ENCODE measurements around the gene ZNF57. TPM values are rescaled to one million over a fixed set of nuclear protein-coding genes. Genes with fewer than 3 reads are reported as not detected.
A peak's percentile ranks its signal among the peaks of the same experiment; 100 is the strongest.

Gene ZNF57
- total and polyA plus RNA-seq, 9 of the 15 experiments (the other 6 are each of a cell fraction or from before 2014, with no cell fraction given), result 3.9 to 13.5 (median 7.8) TPM

GRCh38 chr19:2900296-2901252 is at the start of gene ZNF57 (continued):
- no peak for TF ChIP-seq HEY1 (CRISPR knock-in tag; IDR thresholded peaks at IDR 0.05; ENCODE audit: borderline replicate concordance)
- no peak for TF ChIP-seq ERF (CRISPR knock-in tag; IDR thresholded peaks at IDR 0.05)
- TF ChIP-seq POLR3G (IDR thresholded peaks at IDR 0.05; ENCODE audit: extremely low read depth, insufficient read length, insufficient replicate concordance), result no peak
- peak; percentile 41; the same call in 1 of the 2 replicates for TF ChIP-seq OTX1 (CRISPR knock-in tag; IDR thresholded peaks at IDR 0.05)
- no peak for TF ChIP-seq ZNF444 (CRISPR knock-in tag; IDR thresholded peaks at IDR 0.05)
- TF ChIP-seq NUFIP1 (IDR thresholded peaks at IDR 0.05; ENCODE audit: partially characterized antibody), result no peak
- no peak for TF ChIP-seq PRPF4 (IDR thresholded peaks at IDR 0.05; ENCODE audit: insufficient read depth, low read depth, low read length, poor library complexity, severe bottlenecking)
- TF ChIP-seq ZSCAN29 (IDR thresholded peaks at IDR 0.05), result no peak
- TF ChIP-seq POLR2H (tag; IDR thresholded peaks at IDR 0.05; ENCODE audit: low read depth), result no peak
- no peak for TF ChIP-seq ARHGAP35 (IDR thresholded peaks at IDR 0.05; ENCODE audit: partially characterized antibody)
- TF ChIP-seq MCM3 (IDR thresholded peaks at IDR 0.05), result no peak
- no peak for TF ChIP-seq HDGF (IDR thresholded peaks at IDR 0.05)
- no peak for TF ChIP-seq KLF16 (IDR thresholded peaks at IDR 0.05)
- no peak for TF ChIP-seq MITF (IDR thresholded peaks at IDR 0.05)
- TF ChIP-seq NR1H2 (CRISPR knock-in tag; IDR thresholded peaks at IDR 0.05), result no peak
- TF ChIP-seq PCBP1 (IDR thresholded peaks at IDR 0.05; ENCODE audit: low read depth, low read length, poor library complexity, severe bottlenecking), result peak; percentile 43
- no peak for TF ChIP-seq ELK1 (CRISPR knock-in tag; IDR thresholded peaks at IDR 0.05)
- TF ChIP-seq NFRKB (IDR thresholded peaks at IDR 0.05; ENCODE audit: low read depth), result no peak
- TF ChIP-seq TFAM (CRISPR knock-in tag; conservative IDR thresholded peaks at IDR 0.05), result no peak
- TF ChIP-seq HNRNPUL1 (IDR thresholded peaks at IDR 0.05; ENCODE audit: low read length), result no peak
- TF ChIP-seq CLOCK (CRISPR knock-in tag; IDR thresholded peaks at IDR 0.05; ENCODE audit: borderline replicate concordance), result no peak
- TF ChIP-seq PATZ1 (CRISPR knock-in tag; IDR thresholded peaks at IDR 0.05; ENCODE audit: borderline replicate concordance), result no peak
- TF ChIP-seq CEBPB (tag; IDR thresholded peaks at IDR 0.05), result no peak

Data from K562 (cell line).